22Rv1 (cell line): ENCODE results near the gene ENTPD3.

ENCODE experiments used
- ZFX ChIP-seq: fragments of 450-650 bp; IDR thresholded peaks from 2 replicates; pipeline ENCODE4 v1.6.1; 2017; ENCODE audit warnings: antibody characterized with exemption, borderline replicate concordance
- TF ChIP-seq, protein P1 (sequence below): fragments of 450-650 bp; IDR thresholded peaks from 2 replicates; pipeline ENCODE4 v1.5.1; 2017; ENCODE audit warnings: mild to moderate bottlenecking

DNA sequence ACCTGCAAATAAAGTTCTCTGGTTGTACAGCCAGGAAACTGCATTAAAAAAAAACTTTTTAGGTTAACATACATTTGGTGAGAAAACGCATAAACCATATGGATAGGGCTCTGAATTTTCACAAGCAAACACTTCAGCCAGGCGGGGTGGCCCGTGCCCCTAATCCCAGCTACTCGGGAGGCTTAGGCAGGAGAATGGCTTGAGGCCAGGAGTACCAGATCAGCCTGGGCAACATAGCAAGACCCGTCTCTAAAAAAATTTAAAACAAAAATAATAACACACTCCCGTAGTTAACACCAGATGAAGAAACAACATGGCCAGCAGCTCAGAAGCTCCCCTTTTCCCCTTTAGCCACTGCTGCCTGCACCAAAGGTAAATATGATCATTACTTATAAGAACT lies 66.9 kb downstream of the ENTPD3 start:
- TF ChIP-seq, protein P1, sequence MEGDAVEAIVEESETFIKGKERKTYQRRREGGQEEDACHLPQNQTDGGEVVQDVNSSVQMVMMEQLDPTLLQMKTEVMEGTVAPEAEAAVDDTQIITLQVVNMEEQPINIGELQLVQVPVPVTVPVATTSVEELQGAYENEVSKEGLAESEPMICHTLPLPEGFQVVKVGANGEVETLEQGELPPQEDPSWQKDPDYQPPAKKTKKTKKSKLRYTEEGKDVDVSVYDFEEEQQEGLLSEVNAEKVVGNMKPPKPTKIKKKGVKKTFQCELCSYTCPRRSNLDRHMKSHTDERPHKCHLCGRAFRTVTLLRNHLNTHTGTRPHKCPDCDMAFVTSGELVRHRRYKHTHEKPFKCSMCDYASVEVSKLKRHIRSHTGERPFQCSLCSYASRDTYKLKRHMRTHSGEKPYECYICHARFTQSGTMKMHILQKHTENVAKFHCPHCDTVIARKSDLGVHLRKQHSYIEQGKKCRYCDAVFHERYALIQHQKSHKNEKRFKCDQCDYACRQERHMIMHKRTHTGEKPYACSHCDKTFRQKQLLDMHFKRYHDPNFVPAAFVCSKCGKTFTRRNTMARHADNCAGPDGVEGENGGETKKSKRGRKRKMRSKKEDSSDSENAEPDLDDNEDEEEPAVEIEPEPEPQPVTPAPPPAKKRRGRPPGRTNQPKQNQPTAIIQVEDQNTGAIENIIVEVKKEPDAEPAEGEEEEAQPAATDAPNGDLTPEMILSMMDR, result no peak
- no peak for TF ChIP-seq ZFX
